NB4 (cell line): ENCODE measurements around the gene SLC48A1.

Experiments
- DNase-seq: peaks from one replicate; pipeline ENCODE4 v3.0.0; 2010; ENCODE audit warnings: low read depth
- H3K4me3 ChIP-seq: one replicate; pipeline ENCODE4 v1.5.1; 2011; ENCODE audit warnings: mild to moderate bottlenecking, low read depth, low read length, moderate library complexity
- MYC ChIP-seq: IDR thresholded peaks from 2 replicates; pipeline ENCODE4 v1.6.1; 2011; ENCODE audit warnings: low read depth, low read length
- POLR2A ChIP-seq: IDR thresholded peaks from 2 replicates; pipeline ENCODE4 v1.6.1; 2011; ENCODE audit warnings: mild to moderate bottlenecking; ENCODE audit not compliant: insufficient read length; ENCODE audit errors: extremely low read depth
- TF ChIP-seq, protein P1 (sequence below): IDR thresholded peaks from 2 replicates; pipeline ENCODE4 v1.6.1; 2011; ENCODE audit warnings: low read depth, low read length
- TF ChIP-seq, protein P2 (sequence below): IDR thresholded peaks from one replicate; pipeline ENCODE4 v1.5.1; 2012; ENCODE audit warnings: low read depth, low read length

The SLC48A1 gene

DNA sequence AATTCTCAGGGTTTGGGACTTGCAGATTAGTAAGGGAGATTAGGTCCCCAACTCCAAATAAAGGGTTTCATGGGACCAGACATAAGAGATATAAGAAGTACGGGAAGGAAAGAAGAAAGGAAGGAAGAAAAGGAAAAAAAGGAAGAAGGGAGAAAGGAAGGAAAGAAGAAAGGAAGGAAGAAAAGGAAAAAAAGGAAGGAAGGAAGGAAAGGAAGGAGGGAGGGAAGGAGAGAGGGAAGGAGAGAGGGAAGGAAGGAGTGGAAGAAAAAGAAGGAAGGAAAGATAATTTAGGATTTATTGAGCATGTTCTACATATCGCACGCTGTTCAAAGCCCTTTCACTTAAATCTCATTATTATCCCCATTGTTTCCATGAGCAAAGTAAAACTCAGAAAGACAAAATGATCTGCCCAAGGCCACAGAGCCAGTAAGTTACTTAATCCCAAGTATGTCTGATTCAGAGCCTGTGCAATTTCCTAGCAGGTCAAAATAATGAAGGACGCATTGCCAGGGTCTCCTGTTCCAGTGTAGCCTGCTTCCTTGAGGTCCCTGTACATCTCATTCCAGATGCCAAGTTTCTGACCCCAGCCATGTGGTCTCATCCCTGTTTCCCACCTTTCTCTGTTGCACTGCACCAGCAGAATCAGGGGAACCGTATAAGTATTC is 50.5 kb downstream of the SLC48A1 start:
- H3K4me3 ChIP-seq: no peak overlapping the region
- no peak for TF ChIP-seq POLR2A
- TF ChIP-seq, protein P1, sequence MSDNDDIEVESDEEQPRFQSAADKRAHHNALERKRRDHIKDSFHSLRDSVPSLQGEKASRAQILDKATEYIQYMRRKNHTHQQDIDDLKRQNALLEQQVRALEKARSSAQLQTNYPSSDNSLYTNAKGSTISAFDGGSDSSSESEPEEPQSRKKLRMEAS: no peak
- TF ChIP-seq, protein P2, sequence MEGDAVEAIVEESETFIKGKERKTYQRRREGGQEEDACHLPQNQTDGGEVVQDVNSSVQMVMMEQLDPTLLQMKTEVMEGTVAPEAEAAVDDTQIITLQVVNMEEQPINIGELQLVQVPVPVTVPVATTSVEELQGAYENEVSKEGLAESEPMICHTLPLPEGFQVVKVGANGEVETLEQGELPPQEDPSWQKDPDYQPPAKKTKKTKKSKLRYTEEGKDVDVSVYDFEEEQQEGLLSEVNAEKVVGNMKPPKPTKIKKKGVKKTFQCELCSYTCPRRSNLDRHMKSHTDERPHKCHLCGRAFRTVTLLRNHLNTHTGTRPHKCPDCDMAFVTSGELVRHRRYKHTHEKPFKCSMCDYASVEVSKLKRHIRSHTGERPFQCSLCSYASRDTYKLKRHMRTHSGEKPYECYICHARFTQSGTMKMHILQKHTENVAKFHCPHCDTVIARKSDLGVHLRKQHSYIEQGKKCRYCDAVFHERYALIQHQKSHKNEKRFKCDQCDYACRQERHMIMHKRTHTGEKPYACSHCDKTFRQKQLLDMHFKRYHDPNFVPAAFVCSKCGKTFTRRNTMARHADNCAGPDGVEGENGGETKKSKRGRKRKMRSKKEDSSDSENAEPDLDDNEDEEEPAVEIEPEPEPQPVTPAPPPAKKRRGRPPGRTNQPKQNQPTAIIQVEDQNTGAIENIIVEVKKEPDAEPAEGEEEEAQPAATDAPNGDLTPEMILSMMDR: no peak
- TF ChIP-seq MYC: no peak
- DNase-seq: no peak

DNA sequence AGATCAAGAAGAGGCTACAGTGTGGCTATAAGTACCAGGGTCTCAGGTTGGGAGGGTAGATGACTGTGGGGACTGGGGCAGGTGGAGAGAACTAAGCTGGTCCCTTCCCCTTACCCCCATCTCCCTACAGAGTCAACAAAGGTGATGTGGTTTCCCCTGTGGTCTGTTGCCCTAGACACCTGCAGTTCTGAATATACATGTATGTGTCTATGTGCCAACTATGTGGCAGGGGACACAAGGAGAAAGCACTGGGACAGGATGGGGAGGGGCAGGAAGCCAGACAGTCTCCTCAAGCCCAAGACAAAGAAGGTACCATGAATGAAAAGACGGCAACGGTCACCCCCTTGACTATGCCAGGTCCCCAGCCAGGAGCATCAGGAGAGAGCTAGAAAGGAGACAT is 51.2 kb downstream of the SLC48A1 start:
- no peak for TF ChIP-seq MYC
- TF ChIP-seq POLR2A: no peak
- TF ChIP-seq, protein P1: no peak
- TF ChIP-seq, protein P2: no peak
- H3K4me3 ChIP-seq: no peak overlapping the region
- DNase-seq: no peak

DNA sequence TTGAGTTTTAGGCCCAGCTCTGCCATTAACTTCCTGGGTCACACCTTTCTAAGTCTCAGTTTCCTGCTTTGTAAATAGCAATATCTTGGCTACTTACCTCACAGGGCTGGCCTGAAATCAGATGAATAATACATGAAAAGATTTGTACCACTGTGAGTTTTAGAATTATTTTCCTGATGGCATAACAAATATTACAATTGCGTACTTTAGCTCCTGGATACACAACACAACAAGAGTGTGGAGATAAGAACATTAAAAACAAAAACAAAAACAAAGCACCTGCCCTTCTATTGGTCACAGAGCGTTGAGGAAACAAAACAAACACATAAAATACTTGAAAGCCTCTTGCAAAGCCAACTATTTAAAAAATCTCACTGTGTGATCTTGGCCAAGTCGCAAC is 51.6 kb downstream of the SLC48A1 start:
- H3K4me3 ChIP-seq: no peak overlapping the region
- DNase-seq: no peak
- no peak for TF ChIP-seq POLR2A
- TF ChIP-seq, protein P1: no peak
- TF ChIP-seq, protein P2: no peak
- TF ChIP-seq MYC: no peak

DNA sequence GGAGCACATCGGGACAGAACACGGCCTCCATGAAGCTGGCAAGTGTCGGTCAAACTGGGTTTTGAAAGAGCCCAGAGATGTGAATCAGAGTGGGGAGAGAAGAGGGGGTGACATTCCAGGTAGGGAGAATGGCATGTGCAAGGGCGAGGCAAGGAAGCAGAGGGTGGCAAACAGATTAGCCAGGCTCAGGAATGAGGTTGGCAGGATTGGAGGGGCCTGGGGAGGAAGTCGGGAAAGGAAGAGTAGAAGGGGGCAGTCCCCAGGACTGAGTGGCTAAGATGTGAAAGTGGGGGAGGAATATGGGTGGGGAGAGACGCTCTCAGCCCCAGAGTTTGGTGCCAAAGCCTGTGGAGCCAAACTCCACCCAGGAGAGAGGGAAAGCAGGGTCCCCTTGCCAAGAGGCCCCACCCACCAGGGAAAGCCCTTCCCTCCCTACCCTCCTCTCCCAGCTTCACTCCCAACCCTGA is 52.2 kb downstream of the SLC48A1 start:
- no peak for DNase-seq
- H3K4me3 ChIP-seq: no peak overlapping the region
- TF ChIP-seq, protein P2: no peak
- TF ChIP-seq MYC: no peak
- TF ChIP-seq, protein P1: no peak

DNA sequence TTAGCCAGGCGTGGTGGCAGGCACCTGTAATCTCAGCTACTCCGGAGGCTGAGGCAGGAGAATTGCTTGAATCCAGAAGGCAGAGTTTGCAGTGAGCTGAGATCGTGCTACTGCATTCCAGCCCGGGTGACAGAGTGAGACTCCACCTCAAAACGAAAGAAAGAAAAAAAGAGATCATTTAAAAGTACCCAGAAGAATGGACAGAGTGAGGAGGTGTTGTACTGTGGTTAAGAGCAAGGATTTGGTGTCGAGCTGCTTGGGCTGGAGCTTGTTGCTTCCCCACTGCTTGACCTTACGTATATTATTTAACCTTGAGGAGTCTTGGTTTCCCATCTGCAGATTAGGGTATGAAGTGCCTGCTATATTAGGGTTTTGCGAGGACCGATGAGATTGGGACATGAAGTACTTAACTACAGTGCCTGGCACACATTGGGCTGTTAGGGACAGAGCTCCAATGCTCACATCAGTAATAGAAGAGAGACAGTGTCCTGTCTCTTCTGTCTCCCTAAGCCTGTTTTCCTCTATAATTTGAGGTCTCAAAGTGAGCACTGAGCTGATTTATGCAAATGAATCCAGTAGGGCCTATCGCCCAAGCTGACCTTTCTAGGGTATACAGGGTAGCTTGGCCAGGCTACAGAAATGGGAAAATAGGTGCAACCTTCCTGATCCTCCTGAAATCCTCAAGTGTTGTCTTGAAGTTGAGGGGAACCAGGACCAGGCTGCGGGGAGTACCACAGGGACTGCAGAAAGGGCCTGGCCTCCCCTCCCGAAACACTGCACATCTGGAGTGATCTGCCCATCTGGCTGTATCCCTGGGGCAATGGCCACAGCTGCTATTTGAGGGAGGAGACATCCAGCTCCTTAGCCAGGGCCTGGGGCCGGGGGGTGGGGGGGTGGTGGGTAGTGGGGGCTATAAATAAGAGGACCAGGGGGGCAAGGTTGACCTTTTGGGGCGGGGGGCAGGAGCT is 55.3 kb downstream of the SLC48A1 start:
- TF ChIP-seq, protein P2: no peak
- no peak for TF ChIP-seq POLR2A
- TF ChIP-seq, protein P1: no peak
- TF ChIP-seq MYC: no peak
- H3K4me3 ChIP-seq: no peak overlapping the region
- DNase-seq: no peak
